ENCODE results near the gene RNF115.
"Not testable (repeated sequence)": the region's sequence is repeated elsewhere in the genome, so short reads cannot be mapped to it uniquely, and the experiment has no call there.

RNF115 gene

DNA sequence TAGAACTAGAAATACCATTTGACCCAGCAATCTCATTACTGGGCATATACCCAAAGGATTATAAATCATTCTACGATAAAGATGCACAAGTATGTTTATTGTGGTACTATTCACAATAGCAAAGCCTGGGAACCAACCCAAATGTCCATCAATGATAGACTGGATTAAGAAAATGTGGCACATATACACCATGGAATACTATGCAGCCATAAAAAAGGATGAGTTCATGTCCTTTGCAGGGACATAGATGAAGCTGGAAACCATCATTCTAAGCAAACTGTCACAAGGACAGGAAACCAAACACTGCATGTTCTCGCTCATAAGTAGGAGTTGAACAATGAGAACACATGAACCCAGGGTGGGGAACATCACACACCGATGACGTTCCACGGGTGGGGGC, 97.7 kb downstream of the RNF115 start:
- DNase-seq: not testable (repeated sequence)

DNA sequence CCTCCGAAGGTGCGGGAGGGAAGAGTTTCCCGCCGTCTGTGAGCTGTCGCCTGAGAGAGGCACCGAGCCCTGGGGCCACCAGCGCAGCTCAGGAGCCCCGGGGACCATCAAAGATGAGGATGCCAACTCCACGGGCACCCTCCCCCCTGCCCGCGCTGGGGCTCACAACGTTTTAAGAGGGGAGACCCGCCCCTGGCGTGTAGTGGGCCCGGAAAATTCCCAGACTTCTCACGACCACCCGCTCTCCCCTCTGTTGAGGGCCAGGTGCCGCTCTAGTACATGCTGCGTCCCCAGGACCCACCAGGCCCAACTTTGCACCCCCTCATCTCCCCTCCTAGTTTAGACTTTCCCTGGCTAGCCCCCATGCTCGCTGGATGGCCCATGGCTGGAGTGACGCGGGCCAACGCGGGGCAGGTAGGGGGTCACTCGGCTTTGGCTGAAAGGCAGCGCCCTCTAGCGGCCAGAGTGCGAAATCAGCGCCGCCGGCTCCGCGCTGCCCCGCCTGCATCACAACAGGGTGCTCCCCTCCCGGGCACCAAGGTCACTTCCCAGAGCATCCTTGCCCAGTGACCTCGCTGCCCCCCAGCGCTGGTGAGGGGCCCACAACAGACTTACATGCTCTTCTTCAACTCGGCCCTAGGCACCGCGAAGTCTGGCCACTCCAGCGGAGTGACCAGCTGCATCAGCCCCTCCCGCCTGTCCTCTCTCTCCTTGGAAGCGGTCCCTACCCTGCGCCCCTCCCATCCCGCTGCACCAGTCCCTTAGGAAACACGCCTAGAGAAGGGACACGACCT, 102.8 kb downstream of the RNF115 start:
- DNase-seq: no peak

DNA sequence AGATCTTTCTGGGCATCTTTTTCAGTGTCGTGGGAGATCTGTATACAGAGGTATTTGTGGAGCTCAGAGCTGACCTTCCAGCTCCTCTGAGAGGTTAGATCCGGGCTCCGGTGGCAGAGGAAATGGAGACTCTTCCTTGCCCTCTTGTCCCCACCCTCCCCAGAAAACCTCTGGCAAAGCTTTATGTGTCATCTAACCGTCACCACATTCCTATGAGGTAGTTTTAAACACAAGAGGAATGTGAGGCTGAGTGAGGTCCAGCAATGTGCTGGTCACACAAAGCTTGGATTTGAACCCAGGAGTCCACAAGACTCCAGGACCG, 103.4 kb downstream of the RNF115 start:
- no peak for DNase-seq

DNA sequence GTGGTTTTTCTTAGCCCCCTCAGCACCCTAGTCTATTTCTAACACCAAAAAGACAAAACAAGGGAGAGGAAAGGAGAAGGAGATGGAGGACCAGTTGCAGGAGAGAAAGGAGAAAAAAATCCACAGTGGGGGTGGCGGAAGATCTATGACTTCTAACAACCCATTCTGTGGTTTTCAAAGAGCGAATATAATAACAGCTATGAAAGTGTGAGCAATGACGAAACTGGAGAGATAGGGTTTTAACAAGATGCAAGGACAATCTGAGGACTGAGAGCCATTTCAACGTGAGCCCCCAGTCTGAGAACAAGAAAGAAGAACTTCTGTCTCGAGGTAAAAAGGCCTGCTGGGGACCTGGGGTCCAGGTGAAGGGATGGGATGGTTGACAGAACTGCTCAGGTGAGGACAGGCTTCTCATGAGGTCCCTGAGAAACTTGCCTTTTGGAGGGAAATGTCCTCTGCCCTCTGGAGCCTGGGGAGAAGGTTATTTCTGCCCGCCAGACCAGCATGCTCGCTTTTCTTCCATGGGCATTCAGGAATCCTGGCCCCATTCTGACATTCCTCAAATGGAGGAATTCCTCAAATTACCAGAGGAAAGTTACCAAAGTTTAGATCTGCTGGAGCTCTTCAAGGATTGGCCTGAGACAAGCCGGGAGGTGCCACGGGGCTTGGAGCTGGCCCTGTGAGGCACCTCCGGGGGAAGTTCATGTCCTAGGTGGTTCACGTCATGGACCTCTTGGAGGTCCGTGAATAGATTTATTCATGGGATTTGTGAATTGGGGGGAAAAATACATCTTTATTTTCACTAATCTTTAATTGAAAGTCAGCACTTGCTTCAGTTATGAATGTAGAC, 104.4 kb downstream of the RNF115 start, which contains the start of gene CD160:
CD160 (plus strand) TSS at position 270 of the 850 bp plus-strand sequence. CDS start 8,829 bp downstream, outside the sequence.
- no peak for DNase-seq

DNA sequence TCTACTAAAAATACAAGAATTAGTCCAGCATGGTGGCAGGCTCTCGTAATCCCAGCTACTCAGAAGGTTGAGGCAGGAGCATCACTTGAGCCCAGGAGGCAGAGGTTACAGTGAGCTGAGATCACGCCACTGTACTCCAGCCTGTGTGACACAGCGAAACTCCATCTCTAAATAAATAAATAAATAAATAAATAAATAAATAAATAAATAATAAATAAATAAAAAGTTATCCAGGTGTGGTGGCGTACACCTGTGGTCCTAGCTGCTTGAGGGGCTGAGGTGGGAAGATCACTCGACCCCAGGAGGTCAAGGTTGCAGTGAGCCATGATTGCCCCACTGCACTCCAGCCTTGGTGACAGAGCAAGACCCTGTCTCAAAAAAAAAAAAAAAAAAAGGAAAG, 105.4 kb downstream of the RNF115 start:
- not testable (repeated sequence) for DNase-seq

DNA sequence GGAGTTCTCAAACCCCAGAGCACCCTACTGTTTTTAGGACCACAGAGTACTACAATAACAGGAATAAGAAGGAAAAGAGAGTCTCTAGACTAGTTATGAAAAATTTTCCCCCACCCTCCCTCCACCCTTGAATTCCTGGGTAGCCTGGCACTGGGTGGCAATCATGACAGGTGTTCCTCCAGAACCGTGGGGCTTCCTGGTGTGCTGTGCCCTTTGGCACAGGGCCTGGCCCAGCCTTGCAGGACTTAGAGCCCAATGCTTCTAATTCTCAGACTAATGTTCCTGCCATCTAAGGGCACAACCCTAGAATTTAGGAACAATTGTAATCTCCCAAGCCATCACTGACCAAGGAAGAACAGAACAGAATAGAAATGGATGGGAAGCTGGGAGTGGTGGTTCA, 106.1 kb downstream of the RNF115 start:
- DNase-seq: no peak

DNA sequence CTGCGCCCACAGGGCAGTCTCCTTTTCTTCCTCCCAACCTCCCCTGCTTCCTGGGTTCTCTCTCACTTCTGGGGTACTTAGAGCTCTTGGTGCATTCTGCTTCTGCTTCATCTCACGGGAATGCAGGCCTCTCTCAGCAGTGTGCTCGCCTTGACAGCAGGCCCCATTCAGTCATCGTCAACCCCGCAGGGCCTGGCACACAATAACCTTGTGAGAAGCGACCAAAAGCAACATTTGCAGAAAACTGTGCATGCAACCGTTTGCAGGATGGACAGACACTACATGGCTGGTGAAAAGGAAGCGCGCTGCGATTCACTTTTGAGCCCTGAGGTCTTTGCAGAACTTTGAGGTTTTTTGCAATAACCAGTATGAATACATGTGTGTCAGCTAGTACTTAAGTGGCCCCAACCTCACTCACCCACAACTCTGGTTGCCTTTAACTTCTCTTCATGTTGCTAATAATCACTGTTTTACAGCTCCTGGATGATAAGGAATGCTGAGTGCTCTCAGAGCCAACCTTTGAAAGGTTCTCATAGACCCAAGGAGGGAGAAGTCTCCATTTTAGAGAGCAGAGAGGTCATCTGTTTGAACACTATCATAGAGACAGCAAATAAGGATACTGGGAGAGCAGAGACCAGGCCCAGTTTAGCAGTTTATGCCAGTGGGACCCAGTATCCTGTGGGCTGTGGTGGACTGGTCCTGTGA, 107.1 kb downstream of the RNF115 start:
- no peak for DNase-seq

DNA sequence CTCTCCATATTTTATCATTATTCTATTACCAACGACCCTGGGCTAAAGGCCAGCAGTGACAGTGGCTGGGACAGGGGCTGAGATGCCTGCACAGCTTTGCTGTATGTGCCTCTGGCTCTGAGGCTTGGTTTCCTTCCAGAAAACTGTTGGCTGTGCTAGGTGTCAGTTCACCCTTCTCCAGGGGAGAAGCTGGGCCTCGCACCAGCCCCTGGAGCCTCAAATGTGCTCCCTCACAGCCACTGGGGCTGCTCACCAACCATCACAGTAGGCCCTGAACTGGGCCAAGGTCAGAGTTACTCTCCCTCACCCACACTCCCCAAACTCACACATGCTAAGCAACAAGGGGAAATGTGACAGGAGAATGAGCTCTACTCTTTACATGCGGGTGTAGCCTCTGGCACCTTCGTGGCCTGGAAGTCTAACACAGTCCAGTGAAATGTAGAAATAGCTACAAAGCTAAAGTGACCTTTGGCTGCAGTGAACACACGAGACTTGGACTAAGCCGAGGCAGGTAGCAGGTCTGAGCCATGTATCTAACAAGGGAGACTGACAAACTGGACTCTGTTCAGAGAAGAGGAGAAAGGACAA, 109.3 kb downstream of the RNF115 start:
- no peak for DNase-seq

DNA sequence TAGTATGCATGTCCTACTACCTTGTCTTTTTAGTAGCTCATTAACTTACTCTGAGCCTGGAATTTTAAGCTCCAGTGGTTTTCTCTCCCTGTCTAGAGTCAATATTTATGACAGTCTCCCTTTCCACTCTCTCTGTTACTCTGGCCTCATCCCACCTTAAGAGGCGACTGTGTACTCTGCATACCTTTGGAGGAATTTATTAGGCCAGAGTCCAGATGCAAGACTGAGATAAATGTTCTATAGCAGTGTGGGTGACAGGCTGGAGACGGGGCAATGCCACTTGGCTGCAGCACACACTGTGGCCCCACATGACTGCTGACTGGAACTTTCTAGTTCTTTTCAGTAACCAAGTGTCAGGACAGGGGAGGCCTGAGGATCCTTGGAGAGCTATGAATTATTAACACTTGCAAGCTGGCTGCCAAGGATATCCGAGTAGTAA, 112.7 kb downstream of the RNF115 start:
- DNase-seq: no peak

DNA sequence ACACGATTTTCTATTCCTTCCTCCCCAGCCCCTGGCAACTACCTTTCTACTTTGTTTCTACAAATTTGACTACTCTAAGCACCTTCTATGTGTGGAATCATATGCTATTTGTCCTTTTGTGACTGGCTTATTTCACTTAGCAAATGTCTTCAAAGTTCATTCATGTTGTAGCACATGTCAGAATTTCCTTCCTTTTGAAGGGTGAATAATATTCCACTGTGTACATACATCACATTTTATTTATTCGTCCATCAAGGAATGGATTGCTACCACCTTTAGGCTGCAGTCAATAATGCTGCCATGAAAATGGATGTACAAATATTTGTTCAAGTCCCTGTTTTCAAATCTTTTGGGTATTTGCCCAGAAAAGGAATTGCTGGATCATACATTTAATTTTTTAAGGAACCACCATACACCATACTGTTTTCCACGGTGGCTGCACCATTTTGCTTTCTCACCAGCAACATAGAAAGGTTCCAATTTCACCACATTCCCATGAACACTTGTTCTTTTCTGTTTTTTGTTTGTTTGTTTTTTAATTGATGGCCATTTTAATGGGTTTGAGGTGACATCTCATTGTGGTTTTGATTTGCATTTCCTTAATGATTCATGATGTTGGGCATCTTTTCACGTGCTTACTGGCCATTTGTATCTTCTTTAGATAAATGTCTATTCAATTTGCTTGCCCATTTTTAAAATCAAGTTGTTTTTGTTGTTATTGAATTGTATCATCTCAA, 113.4 kb downstream of the RNF115 start:
- no peak for DNase-seq

DNA sequence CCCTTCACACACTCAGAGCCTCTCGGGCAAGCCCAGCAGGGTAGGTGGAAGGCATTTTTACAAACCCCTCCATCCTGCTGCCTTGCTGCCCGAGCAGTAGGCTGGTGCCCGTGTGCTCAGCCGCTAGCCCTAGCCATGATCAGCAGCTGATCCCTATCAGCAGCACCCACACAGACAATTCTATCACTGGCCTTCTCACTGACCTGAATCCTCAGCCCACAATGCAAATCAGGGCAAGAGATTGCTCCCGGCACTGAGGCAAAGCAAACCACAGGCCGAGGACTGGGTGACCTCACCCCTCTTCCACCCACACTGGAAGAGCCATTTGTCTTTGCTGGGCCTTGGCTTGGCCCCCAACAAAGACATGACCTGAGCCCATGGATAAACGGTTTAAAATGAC, 115.8 kb downstream of the RNF115 start:
- no peak for DNase-seq

DNA sequence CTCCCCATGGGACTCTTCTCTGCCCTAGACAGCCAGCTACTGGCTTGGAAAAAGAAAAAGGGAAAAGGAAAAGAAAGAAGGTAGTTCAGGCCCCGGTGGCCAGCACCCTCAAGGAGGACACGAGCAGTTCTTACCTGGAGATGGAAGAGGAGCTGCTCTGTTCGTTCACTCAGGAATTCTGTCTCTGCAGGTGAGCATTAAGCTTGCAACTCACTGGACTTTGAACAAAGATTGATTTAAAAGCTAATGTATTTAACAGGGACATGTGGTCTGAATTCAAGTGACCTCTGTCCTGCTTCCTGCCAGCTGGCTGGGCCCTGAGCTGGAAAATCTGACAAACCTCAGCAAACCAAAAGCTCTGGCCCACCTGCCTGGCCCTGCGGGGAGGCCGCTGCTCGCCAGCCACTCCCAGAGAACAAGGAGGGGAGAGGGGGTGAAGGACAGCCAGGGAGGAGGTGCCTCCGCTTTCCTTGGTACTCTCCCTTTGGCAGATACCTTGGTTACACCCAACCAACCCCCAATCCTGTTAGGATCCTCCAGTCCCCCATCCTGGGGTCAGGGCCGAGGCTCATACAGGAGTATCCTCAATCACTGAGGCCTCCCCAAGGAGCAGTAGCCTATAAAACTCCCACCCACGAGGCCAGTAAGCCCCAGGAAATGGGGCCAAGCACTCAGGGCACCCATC, 116.6 kb downstream of the RNF115 start, which contains the start of gene PDZK1:
PDZK1 (minus strand) TSS at position 186 of the 685 bp plus-strand sequence. CDS start 19,347 bp downstream, outside the sequence.
- no peak for DNase-seq

DNA sequence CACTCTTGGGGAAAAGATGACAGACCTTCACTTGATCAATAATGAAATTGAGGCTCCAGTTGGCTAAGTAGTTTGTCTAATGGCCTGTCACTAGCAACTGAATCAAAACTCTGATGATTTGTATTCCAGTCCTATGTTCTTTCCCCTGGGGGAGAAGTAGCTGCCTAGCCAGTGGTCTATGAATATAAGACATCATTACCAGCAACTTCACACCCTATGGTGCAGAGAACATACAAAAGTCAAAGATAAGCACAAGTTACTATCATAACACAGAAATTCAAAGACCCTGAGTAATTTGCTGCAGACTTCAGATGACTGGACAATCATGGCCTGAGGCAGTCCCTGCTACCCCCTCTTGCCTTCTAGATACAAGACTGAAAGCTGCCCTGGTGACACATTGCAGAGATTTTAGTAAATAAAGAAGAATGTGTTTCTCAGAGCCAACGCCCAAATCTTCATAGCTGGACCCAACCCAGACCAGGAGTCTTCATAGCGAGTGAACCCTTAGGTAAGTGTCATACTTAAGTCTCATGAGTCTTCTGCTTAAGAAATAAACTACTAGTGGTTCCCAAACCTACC, 117.7 kb downstream of the RNF115 start:
- DNase-seq: no peak

DNA sequence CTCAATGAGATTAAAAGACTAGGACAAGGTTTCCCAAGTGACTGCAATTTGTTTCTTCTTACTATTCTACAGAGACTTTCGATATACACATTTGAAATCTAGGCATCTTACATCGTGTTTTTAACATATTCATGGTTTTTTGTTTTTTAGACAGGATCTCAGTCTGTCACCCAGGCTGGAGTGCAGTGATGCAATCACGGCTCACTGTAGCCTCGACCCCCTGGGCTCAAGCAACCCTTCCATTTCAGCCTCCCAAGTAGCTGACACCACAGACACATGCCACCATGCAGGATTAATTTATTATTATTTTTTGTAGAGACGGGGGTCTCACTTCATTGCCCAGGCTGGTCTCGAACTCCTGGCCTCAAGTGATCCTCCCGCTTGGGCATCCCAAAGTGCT, 118.3 kb downstream of the RNF115 start:
- DNase-seq: no peak

DNA sequence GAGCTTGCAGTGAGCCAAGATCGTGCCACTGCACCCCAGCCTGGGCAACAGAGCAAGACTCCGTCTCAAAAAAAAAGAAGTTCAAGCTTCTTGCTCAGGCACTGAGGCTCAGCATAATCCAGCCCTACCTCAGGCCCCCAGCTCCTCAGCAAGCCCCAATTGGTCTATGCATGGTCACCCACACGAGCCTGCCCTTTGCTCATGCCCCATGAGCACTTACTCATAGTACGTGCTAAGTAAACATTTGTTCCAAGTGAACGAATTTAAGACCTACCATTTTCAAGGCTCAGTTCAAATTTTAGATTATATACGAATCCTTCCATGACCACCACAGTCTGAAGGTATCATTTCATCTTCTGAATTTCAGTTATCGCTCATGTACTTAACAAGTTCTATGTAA, 121.1 kb downstream of the RNF115 start:
- DNase-seq: no peak

DNA sequence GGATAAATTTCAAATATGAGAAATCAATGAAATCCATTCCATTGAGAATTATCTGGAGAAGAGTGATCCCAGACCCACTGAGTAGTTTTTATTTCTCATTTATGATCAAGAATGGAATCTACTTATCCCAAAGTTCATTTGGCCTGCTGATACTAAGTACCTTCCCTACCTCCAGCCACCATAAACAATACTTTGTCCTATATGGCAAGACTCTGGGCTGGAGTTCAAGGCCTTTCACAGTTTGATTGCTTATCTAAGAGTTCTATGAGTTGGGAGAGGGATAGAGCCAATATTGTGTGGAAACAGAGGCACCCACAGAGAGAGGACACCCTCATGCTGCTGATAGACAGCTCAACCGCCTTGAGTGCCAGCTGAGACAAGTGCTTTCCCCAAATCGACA, 121.8 kb downstream of the RNF115 start:
- no peak for DNase-seq

DNA sequence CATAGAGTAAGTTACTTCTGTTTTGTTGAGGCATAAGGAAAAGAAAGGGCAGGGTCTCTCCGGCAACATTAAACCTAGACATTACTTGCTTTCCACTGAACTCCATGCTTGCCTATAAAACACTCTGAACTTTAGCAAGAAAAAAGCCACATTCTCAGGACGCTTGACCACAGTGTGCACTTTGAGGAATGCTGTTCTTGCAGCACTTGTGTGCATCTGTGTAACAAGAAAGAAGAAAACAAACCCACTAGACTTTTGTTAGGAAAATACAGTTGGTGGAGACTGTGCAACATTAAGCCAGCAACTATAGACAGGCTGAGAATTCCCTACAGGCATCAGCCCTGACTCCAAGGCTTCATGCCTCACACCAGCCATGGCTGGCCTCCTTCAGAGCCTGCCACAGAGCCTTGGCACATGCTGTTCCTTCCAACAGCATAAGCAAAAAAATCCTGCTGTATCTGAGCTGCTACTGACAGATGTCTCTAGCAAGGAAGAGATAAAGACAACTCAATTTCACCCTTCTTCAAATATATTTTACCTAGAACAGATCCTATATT, 122.5 kb downstream of the RNF115 start:
- no peak for DNase-seq

DNA sequence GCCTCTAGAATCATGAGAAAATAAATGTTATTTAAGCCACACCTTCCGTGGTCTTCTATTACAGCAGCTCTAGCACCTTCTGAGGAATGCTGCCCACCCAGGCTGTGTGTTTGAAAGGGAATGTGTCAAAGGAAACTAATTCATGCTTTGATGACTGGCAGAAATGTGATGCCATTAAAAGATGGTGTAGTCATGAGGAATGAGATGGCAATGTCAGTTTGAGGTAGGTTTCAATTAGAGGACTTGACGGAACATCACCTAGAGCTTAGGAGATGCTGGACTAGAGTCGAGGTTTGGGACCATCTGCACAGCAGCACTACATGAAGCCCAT, 127.3 kb downstream of the RNF115 start:
- DNase-seq: no peak

DNA sequence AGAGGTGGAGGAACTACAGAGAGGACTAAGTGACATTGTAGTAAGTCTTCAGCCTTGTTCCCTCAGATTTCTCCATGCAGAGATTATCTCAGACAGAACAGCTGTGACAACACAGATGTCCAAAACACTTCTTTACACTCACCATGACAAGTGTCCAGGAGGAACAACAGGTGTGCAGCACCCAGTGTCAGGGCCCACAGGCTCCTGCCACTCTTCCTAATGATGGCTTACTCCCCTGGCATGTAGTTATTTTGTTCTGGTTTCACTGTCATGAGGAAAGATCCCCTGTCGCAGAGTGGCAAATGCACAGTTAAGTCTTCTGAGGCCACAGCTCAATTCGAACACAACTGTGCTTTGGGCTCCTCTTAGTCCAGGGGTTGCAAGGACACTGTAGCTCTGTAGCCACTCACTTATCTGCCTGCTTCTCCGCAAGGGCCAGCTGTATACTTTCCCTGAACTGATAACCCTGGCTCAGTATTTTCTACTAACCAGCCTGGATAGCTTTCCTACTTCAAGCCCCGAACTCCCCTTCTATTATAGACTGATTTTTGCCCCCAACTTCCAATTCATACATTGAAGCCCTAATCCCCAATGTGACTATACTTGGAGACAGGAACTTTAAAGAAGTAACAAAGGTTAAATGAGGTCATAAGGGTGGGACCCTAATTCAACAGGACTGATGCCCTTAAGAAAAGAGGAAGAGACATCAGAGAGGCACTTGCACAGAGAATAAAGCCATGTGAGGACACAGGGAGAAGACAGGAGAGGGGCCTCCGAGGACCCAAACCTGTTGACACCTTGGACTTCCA, 127.9 kb downstream of the RNF115 start:
- no peak for DNase-seq

DNA sequence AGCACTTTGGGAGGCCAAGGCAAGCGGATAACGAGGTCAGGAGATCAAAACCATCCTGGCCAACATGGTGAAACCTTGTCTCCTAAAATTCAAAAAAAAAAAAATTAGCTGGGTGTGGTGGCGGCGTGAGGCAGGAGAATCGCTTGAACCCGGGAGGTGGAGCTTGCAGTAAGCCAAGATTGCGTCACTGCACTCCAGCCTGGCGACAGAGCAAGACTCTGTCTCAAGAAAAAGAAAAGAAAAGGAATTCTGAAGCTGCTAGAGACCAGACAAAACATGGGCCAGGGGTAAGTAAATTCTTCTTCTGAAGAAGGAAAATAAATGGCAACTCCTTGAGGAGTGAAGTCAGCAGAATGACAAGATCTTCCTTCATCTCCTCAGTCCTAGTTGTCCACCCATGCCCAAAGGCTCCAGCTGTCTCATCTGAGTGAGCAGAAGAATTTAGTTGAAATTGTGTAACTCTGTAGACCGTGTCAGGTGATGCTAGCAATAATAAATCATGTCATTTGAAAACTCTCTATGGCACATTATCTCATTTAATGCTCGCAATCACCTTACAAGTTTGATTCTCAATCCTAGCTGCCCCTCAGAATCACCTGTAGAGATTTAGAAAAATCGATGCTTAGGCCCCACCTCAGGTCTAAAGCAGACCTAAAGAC, 131.0 kb downstream of the RNF115 start:
- no peak for DNase-seq

Data from cortex of kidney (tissue), 1 donor.